KMS-11 (cell line): ENCODE measurements around the gene ZNF22.

Source experiments
- H2AFZ ChIP-seq: fragments of 200-600 bp; sonication (generic); 2 replicates; pipeline ENCODE4 v1.6.1; 2016; ENCODE audit warnings: antibody characterized with exemption, mixed run types, low read depth
- H3K27ac ChIP-seq: fragments of 200-600 bp; sonication (generic); 2 replicates; pipeline ENCODE4 v1.6.1; 2016; ENCODE audit warnings: mild to moderate bottlenecking, mixed run types
- H3K27me3 ChIP-seq: fragments of 200-600 bp; sonication (generic); 2 replicates; pipeline ENCODE4 v1.6.1; 2017; ENCODE audit warnings: mild to moderate bottlenecking, low read depth, mixed run types, moderate library complexity; ENCODE audit not compliant: insufficient read depth
- H3K36me3 ChIP-seq: fragments of 200-600 bp; sonication (generic); 2 replicates; pipeline ENCODE4 v1.6.1; 2017; ENCODE audit warnings: mild to moderate bottlenecking, mixed run types; ENCODE audit not compliant: insufficient read depth
- H3K4me1 ChIP-seq: fragments of 200-600 bp; sonication (generic); 2 replicates; pipeline ENCODE4 v1.6.1; 2016; ENCODE audit warnings: mild to moderate bottlenecking, low read depth, mixed run types; ENCODE audit not compliant: poor library complexity, severe bottlenecking
- H3K4me2 ChIP-seq: fragments of 200-600 bp; sonication (generic); 2 replicates; pipeline ENCODE4 v1.7.0; 2016; ENCODE audit warnings: mild to moderate bottlenecking, mixed run types
- H3K4me3 ChIP-seq: fragments of 200-600 bp; sonication (generic); IDR thresholded peaks from 2 replicates; pipeline ENCODE4 v1.6.1; 2017; ENCODE audit warnings: low read depth, low read length, mixed read lengths; ENCODE audit not compliant: insufficient read depth
- H3K79me2 ChIP-seq: fragments of 200-600 bp; sonication (generic); 2 replicates; pipeline ENCODE4 v1.6.1; 2016; ENCODE audit warnings: low read depth, mixed run types; ENCODE audit not compliant: insufficient read depth
- H3K9ac ChIP-seq: fragments of 200-600 bp; sonication (generic); 2 replicates; pipeline ENCODE4 v1.6.1; 2016; ENCODE audit warnings: mild to moderate bottlenecking, mixed run types
- H4K20me1 ChIP-seq: fragments of 200-600 bp; sonication (generic); 2 replicates; pipeline ENCODE4 v1.6.1; 2016; ENCODE audit warnings: mild to moderate bottlenecking, mixed run types; ENCODE audit not compliant: insufficient read depth
- CTCF ChIP-seq: fragments of 200-600 bp; sonication (generic); conservative IDR thresholded peaks from 2 replicates; pipeline ENCODE4 v1.6.1; 2017; ENCODE audit warnings: low read depth, mild to moderate bottlenecking, antibody characterized with exemption, low read length, moderate library complexity, mixed read lengths

The ZNF22 gene

GRCh38 chr10:44995914-44996669, 4.6 kb upstream of the ZNF22 start:
- Histone ChIP-seq H4K20me1 (no peaks in the 10 kb centered on the region), H3K36me3 (no peaks in the 10 kb centered on the region; the same call in 1 of the 2 replicates), H3K4me3 (no peak overlapping the region), H3K9ac (peak overlapping the region; percentile 26; the same call in 1 of the 2 replicates), H3K27me3 (no peaks in the 10 kb centered on the region), H2AFZ (no peak overlapping the region), H3K4me1 (peaks cover 80% of the 10 kb centered on the region), H3K27ac (peak overlapping the region; percentile 72), H3K4me2 (peak overlapping the region; percentile 48), H3K79me2 (no peaks in the 10 kb centered on the region)
- TF ChIP-seq CTCF, result no peak

- H3K27ac ChIP-seq, result peak overlapping the region; percentile 72
- peak overlapping the region; percentile 26; the same call in 1 of the 2 replicates for H3K9ac ChIP-seq
- no peak for TF ChIP-seq CTCF
- no peaks in the 10 kb centered on the region for H3K27me3 ChIP-seq
- H4K20me1 ChIP-seq, result no peaks in the 10 kb centered on the region
- H3K4me1 ChIP-seq, result peaks cover 74% of the 10 kb centered on the region
- peak overlapping the region; percentile 48; the same call in 1 of the 2 replicates for H3K4me2 ChIP-seq
- H3K79me2 ChIP-seq, result peaks cover 7% of the 10 kb centered on the region
- no peak overlapping the region for H3K4me3 ChIP-seq
- no peak overlapping the region for H2AFZ ChIP-seq
- H3K36me3 ChIP-seq, result no peaks in the 10 kb centered on the region; the same call in 1 of the 2 replicates
These were observed 3.5 kb upstream of the ZNF22 start for GRCh38 chr10:44997105-44997748.

GRCh38 chr10:44998146-44998631, 2.5 kb upstream of the ZNF22 start:
- Histone ChIP-seq H3K27me3 (no peaks in the 10 kb centered on the region), H3K27ac (no peak overlapping the region), H3K4me3 (no peak overlapping the region), H3K4me1 (peaks cover 71% of the 10 kb centered on the region), H2AFZ (no peak overlapping the region), H3K4me2 (no peak overlapping the region), H3K79me2 (peaks cover 16% of the 10 kb centered on the region), H3K36me3 (no peaks in the 10 kb centered on the region; the same call in 1 of the 2 replicates), H3K9ac (no peak overlapping the region), H4K20me1 (no peaks in the 10 kb centered on the region)
- TF ChIP-seq CTCF, result no peak

- no peak overlapping the region for H3K4me3 ChIP-seq
- peak overlapping the region; percentile 81 for H3K27ac ChIP-seq
- no peaks in the 10 kb centered on the region for H3K27me3 ChIP-seq
- no peak for TF ChIP-seq CTCF
- H3K79me2 ChIP-seq, result peaks cover 21% of the 10 kb centered on the region
- H4K20me1 ChIP-seq, result no peaks in the 10 kb centered on the region
- peaks cover 50% of the 10 kb centered on the region for H3K4me1 ChIP-seq
- no peaks in the 10 kb centered on the region for H3K36me3 ChIP-seq
- H3K9ac ChIP-seq, result peak overlapping the region; percentile 76; the same call in 1 of the 2 replicates
- H3K4me2 ChIP-seq, result peak overlapping the region; percentile 31
- H2AFZ ChIP-seq, result peak overlapping the region; percentile 49
These were observed 478 bp upstream of the ZNF22 start for GRCh38 chr10:45000138-45000751.
